ENCODE measurements around the gene CYBA.
"Not testable (repeated sequence)": the region's sequence is repeated elsewhere in the genome, so short reads cannot be mapped to it uniquely, and the experiment has no call there.

CYBA gene

GRCh38 chr16:88686439-88687253 is 35.8 kb upstream of the CYBA start, which contains the start of gene SNAI3:
Gene SNAI3 (minus strand): TSS chr16:88686507. CDS start chr16:88686406, 101 bp downstream.
- DNase-seq (ENCODE audit: low spot score), result peak; percentile 44

- DNase-seq (ENCODE audit: low spot score), result no peak
These were observed 35.2 kb upstream of the CYBA start for GRCh38 chr16:88686062-88686438.

GRCh38 chr16:88685156-88686061 is 34.6 kb upstream of the CYBA start:
- no peak for DNase-seq (ENCODE audit: low spot score)

GRCh38 chr16:88684569-88685155 is 33.8 kb upstream of the CYBA start:
- no peak for DNase-seq (ENCODE audit: low spot score)

- DNase-seq (ENCODE audit: low spot score), result peak; percentile 81
These were observed 31.0 kb upstream of the CYBA start for GRCh38 chr16:88681709-88682451.

GRCh38 chr16:88681084-88681680 is 30.3 kb upstream of the CYBA start:
- no peak for DNase-seq (ENCODE audit: low spot score)

- no peak for DNase-seq (ENCODE audit: low spot score)
These were observed 29.8 kb upstream of the CYBA start for GRCh38 chr16:88680554-88681083.

GRCh38 chr16:88678224-88678979 is 27.5 kb upstream of the CYBA start:
- DNase-seq (ENCODE audit: low spot score), result no peak

- no peak for DNase-seq (ENCODE audit: low spot score)
These were observed 26.9 kb upstream of the CYBA start for GRCh38 chr16:88677721-88678120.

GRCh38 chr16:88676502-88677242 is 25.8 kb upstream of the CYBA start:
- DNase-seq (ENCODE audit: low spot score), result no peak

GRCh38 chr16:88673716-88674379 is 23.0 kb upstream of the CYBA start:
- no peak for DNase-seq (ENCODE audit: low spot score)

GRCh38 chr16:88672776-88673175 is 21.9 kb upstream of the CYBA start:
- DNase-seq (ENCODE audit: low spot score), result no peak

GRCh38 chr16:88671806-88672205 is 21.0 kb upstream of the CYBA start:
- no peak for DNase-seq (ENCODE audit: low spot score)

GRCh38 chr16:88669980-88670379 is 19.1 kb upstream of the CYBA start:
- DNase-seq (ENCODE audit: low spot score), result no peak

GRCh38 chr16:88669493-88669892 is 18.6 kb upstream of the CYBA start:
- DNase-seq (ENCODE audit: low spot score), result not testable (repeated sequence)

GRCh38 chr16:88667461-88667860 is 16.6 kb upstream of the CYBA start:
- no peak for DNase-seq (ENCODE audit: low spot score)

GRCh38 chr16:88665570-88665969 is 14.7 kb upstream of the CYBA start:
- DNase-seq (ENCODE audit: low spot score), result no peak

- DNase-seq (ENCODE audit: low spot score), result no peak
These were observed 14.3 kb upstream of the CYBA start for GRCh38 chr16:88665148-88665547.

Measured in pons (tissue), 1 donor.